ENCODE measurements around the gene TRIM28.

Gene TRIM28

DNA sequence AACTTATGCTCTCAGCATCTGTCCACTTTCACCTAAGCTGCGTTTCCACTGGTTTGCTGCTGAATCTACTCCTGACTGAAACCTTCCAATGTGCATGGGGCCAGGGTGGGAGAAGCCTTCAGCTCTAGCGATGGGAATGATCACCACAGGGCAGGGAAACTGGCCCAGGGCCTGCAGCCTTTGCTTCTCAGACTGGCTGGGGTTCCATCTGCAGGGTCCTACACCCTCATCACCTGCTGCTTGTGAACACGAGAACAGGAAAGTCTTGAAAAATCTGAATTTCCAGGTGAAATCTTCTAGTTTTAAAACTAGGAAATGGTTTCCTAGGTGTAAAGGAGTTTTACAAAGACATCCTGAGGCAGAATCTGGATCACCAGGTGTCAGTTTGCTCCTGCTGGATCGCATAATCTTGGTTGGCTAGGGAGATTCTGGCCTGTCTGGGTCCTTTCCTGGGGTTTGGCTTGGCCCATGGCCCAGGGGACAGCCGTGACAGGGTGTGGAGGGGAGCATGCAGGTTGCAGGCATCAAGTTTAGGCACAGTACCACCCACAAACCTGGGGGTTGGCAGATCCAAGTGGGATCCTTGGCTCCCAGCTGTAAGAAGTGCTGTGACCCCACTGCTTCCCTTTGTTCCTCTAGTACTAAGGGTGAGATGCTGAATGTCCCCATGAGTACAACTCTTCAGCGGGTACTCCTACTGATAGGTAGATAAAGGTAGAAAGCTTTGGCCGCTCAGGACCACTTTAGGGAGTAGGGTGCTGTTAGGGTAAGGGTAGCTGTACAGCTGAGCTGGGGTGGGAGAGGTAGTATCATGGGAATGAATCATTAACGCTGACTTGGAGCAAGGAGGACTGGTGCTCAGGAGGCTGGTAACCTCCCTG lies 16.4 kb downstream of the TRIM28 start:
- Histone ChIP-seq H3K27me3 (ENCODE audit: control insufficient read depth, insufficient read depth, low read length) (no peaks in the 10 kb centered on the region), H3K9ac (ENCODE audit: low read length) (peak overlapping the region; percentile 98), H3K9me3 (ENCODE audit: control insufficient read depth, low read depth, low read length) (no peaks in the 10 kb centered on the region), H3K4me1 (ENCODE audit: control insufficient read depth, low read depth, low read length) (peaks cover 9% of the 10 kb centered on the region), H3K27ac (ENCODE audit: low read length) (peak overlapping the region; percentile 73), H3K4me3 (ENCODE audit: low read length) (peak overlapping the region; percentile 92), H3K36me3 (ENCODE audit: control insufficient read depth, low read depth, low read length) (peaks cover 12% of the 10 kb centered on the region)

DNA sequence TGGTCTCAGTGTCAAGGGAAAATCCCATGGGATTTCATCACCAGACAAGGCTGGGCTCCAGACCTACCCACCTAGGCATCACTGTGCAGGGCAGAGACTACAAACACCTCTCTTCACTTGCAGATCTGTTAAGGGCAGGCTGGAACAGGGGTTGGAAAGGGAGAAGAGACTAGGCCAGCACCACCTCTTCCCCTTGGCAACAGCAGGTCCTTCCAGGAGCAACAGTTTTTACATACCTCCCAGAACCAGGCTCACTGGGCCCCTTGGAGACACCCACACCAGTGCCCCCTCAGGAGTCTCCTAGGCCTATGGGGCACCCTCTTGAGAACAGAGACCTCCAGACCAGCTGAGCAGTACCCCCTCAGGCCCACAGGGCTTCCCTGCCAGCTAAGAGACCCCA lies 17.1 kb downstream of the TRIM28 start:
- Histone ChIP-seq H3K4me1 (ENCODE audit: control insufficient read depth, low read depth, low read length) (peaks cover 7% of the 10 kb centered on the region), H3K9ac (ENCODE audit: low read length) (no peak overlapping the region), H3K27ac (ENCODE audit: low read length) (no peak overlapping the region), H3K9me3 (ENCODE audit: control insufficient read depth, low read depth, low read length) (no peaks in the 10 kb centered on the region), H3K36me3 (ENCODE audit: control insufficient read depth, low read depth, low read length) (peaks cover 11% of the 10 kb centered on the region), H3K27me3 (ENCODE audit: control insufficient read depth, insufficient read depth, low read length) (no peaks in the 10 kb centered on the region), H3K4me3 (ENCODE audit: low read length) (no peak overlapping the region)

DNA sequence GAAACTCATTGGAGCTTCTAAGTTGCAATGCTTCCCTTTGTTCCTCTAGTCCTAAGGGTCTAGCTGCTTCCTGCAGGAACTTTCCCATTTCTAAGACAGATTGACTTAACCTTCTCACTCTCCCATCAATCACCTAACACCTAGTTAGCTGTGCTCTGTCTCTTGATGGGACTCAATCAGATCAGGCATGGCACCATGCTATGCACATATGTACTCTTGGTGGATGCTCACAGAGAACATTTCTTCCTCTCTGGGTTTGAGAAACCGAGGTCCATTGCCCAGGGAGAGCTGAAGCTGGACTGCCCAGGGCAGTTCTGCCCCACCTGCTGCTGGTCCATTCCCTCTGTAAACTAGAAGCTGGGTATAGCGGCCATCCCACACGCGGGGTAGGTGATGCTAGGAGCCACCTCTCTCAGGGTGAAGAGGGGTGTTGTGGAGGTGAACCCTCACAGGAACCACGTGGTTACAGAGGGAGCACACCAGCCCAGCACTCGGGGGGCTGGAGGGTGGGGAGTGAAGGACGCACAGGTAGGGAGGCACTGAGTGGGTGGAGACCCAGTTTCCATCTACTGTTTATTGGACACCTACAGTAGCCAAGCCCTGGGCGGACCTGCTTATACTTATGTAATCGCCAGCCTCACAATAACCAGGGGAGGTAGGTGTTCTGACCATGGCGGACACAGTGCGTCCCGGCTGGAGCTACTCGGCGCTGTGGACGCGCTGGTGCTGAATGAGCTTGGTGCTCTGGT lies 17.7 kb downstream of the TRIM28 start:
- peaks cover 5% of the 10 kb centered on the region for H3K36me3 ChIP-seq (ENCODE audit: control insufficient read depth, low read depth, low read length)
- H3K9ac ChIP-seq (ENCODE audit: low read length), result no peak overlapping the region
- H3K4me1 ChIP-seq (ENCODE audit: control insufficient read depth, low read depth, low read length), result peaks cover 7% of the 10 kb centered on the region
- no peaks in the 10 kb centered on the region for H3K9me3 ChIP-seq (ENCODE audit: control insufficient read depth, low read depth, low read length)
- no peak overlapping the region for H3K4me3 ChIP-seq (ENCODE audit: low read length)
- H3K27ac ChIP-seq (ENCODE audit: low read length), result no peak overlapping the region
- H3K27me3 ChIP-seq (ENCODE audit: control insufficient read depth, insufficient read depth, low read length), result no peaks in the 10 kb centered on the region

DNA sequence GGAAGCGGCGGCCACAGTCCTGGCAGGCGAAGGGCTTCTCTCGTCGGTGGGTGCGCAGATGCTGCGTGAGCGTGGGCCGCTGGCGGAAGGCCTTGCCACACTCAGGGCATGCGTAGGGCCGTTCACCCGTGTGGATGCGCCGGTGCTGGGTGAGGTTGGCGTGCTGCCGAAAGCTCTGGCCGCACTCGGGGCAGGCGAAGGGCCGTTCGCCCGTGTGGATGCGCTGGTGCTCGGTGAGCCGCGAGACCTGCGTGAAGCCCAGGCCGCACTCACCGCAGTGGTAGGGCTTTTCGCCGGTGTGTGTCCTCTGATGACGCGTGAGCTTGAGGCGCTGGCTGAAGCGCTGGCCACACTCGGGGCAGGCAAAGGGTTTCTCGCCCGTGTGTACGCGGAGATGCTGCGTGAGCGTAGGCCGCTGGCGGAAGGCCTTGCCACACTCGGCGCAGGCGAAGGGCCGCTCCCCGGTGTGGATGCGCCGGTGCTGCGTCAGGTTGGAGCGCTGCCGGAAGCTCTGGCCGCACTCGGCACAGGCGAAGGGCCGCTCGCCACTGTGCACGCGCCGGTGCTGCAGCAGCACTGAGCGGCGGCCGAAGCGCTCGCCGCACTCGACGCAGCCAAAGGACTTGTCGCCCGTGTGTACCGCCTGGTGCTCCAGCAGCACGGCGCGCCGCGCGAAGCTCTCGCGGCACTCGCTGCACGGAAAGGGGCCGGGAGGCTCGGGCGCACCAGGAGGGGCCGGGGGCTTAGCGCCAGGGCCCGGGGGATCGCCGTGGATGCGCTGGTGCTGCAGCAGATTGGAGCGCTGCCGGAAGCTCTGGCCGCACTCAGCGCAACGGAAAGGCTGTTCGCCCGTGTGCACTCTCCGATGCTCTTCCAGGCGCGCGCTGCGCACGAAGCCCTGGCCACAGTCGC lies 18.5 kb downstream of the TRIM28 start:
- no peak overlapping the region for H3K27ac ChIP-seq (ENCODE audit: low read length)
- H3K9ac ChIP-seq (ENCODE audit: low read length), result no peak overlapping the region
- H3K4me3 ChIP-seq (ENCODE audit: low read length), result no peak overlapping the region

DNA sequence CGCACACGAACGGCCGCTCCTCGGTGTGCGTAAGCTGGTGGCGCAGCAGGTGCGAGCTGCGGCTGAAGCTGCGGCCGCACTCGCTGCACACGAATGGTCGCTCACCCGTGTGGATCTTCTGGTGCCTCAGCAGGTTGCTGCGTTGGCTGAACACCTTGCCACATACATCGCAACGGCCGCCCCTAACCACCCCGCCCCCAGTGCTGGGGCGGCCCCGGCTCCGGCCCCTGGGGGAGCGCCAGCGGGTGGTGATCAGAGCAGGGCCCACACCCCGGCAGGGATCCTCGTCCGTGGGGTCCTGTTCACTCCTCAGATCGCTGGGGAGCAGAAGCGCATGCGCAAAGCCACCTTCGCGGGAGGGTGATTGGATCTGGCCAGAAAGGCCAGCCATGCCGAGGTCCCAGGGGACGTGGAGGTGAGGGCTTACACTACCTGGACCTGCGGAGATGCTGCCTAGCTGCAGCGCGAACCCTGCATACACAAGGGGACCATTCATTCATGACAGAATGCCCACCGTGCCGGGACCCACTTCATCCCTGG lies 19.2 kb downstream of the TRIM28 start:
- Histone ChIP-seq H3K9me3 (ENCODE audit: control insufficient read depth, low read depth, low read length) (no peaks in the 10 kb centered on the region), H3K4me3 (ENCODE audit: low read length) (no peak overlapping the region), H3K27ac (ENCODE audit: low read length) (no peak overlapping the region), H3K4me1 (ENCODE audit: control insufficient read depth, low read depth, low read length) (peaks cover 7% of the 10 kb centered on the region), H3K9ac (ENCODE audit: low read length) (no peak overlapping the region), H3K27me3 (ENCODE audit: control insufficient read depth, insufficient read depth, low read length) (no peaks in the 10 kb centered on the region), H3K36me3 (ENCODE audit: control insufficient read depth, low read depth, low read length) (no peaks in the 10 kb centered on the region)

More for the DNA sequence above, 18.5 kb downstream of the TRIM28 start:
- no peaks in the 10 kb centered on the region for H3K9me3 ChIP-seq (ENCODE audit: control insufficient read depth, low read depth, low read length)
- H3K4me1 ChIP-seq (ENCODE audit: control insufficient read depth, low read depth, low read length), result peaks cover 7% of the 10 kb centered on the region
- no peaks in the 10 kb centered on the region for H3K36me3 ChIP-seq (ENCODE audit: control insufficient read depth, low read depth, low read length)
- H3K27me3 ChIP-seq (ENCODE audit: control insufficient read depth, insufficient read depth, low read length), result no peaks in the 10 kb centered on the region

DNA sequence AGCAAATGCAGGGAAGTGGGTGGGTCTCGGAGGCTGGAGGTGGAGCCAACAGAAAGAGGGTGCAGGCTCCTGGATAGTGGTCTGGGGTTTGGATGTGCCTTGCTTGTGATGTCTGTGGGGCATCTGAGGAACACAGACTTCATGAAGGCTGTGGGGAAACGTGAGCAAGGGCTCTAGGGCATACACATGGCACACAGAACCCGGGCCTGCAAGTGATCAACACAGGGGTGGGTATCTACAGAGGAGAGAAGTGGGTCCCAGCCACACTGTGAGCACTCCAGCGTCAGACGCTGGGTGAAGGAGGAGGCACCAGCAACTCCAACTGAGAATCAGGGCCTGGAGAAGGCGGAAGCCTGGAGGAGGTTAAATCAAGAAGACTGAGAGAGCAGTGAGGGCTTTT lies 20.0 kb downstream of the TRIM28 start:
- H3K4me1 ChIP-seq (ENCODE audit: control insufficient read depth, low read depth, low read length), result peaks cover 7% of the 10 kb centered on the region
- H3K4me3 ChIP-seq (ENCODE audit: low read length), result no peak overlapping the region
- no peak overlapping the region for H3K9ac ChIP-seq (ENCODE audit: low read length)
- H3K27me3 ChIP-seq (ENCODE audit: control insufficient read depth, insufficient read depth, low read length), result no peaks in the 10 kb centered on the region
- no peaks in the 10 kb centered on the region for H3K36me3 ChIP-seq (ENCODE audit: control insufficient read depth, low read depth, low read length)
- H3K27ac ChIP-seq (ENCODE audit: low read length), result no peak overlapping the region
- no peaks in the 10 kb centered on the region for H3K9me3 ChIP-seq (ENCODE audit: control insufficient read depth, low read depth, low read length)

DNA sequence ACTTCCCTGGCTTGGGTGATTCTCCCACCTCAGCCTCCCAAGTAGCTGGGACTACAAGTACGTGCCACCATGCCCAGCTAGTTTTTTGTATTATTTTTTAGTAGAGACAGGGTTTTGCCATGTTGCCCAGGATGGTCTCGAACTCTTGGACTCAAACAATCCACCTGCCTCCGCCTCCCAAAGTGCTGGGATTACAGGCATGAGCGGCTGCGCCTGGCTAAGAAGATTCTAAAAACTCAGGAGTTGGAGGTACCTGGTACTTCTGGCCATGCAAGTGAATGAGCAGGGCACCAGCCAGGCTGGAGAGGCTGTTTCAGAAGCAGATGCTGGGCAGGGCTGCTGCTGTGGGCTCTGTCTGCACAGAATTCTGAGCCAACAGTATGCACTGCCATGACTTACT lies 23.1 kb downstream of the TRIM28 start:
- no peak overlapping the region for H3K4me3 ChIP-seq (ENCODE audit: low read length)
- H3K9me3 ChIP-seq (ENCODE audit: control insufficient read depth, low read depth, low read length), result no peaks in the 10 kb centered on the region
- H3K36me3 ChIP-seq (ENCODE audit: control insufficient read depth, low read depth, low read length), result peaks cover 7% of the 10 kb centered on the region
- H3K9ac ChIP-seq (ENCODE audit: low read length), result no peak overlapping the region
- H3K4me1 ChIP-seq (ENCODE audit: control insufficient read depth, low read depth, low read length), result no peaks in the 10 kb centered on the region
- H3K27me3 ChIP-seq (ENCODE audit: control insufficient read depth, insufficient read depth, low read length), result no peaks in the 10 kb centered on the region
- no peak overlapping the region for H3K27ac ChIP-seq (ENCODE audit: low read length)

DNA sequence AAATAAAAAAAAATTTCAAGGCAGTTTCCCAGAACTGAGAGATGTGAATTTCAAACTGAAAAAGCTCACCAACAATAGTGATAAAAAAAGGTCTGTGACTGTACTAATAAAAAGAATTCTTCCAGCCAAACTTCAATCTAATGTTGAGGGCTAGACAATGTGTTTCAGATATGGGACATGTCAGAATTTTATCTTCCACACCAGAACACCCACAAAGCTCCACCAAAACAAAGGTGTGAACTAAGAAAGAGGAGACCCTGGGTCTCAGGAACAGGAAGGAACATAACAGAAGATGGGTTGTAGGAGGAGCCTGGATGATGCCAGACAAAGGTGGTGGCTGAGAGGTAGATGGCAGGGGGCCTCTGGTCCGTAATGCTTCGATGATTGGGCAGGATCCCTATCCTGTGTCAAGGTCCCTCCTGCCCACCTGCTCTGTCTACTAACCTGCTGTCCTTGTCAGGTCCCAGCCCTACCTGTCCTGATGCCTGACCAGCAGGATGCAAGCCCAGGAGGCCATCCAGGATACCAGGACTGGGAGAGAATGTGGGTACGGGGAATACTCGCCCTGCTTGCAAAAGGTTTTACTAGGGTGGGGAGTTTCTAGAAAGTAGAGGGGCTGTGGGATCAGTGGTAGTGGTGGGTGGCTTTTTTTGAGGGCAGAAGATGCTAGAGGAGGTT lies 24.7 kb downstream of the TRIM28 start:
- H3K4me1 ChIP-seq (ENCODE audit: control insufficient read depth, low read depth, low read length), result peaks cover under 1% of the 10 kb centered on the region
- H3K36me3 ChIP-seq (ENCODE audit: control insufficient read depth, low read depth, low read length), result peaks cover 7% of the 10 kb centered on the region
- H3K4me3 ChIP-seq (ENCODE audit: low read length), result no peak overlapping the region
- H3K27me3 ChIP-seq (ENCODE audit: control insufficient read depth, insufficient read depth, low read length), result no peaks in the 10 kb centered on the region
- H3K9ac ChIP-seq (ENCODE audit: low read length), result no peak overlapping the region
- no peaks in the 10 kb centered on the region for H3K9me3 ChIP-seq (ENCODE audit: control insufficient read depth, low read depth, low read length)
- H3K27ac ChIP-seq (ENCODE audit: low read length), result no peak overlapping the region

DNA sequence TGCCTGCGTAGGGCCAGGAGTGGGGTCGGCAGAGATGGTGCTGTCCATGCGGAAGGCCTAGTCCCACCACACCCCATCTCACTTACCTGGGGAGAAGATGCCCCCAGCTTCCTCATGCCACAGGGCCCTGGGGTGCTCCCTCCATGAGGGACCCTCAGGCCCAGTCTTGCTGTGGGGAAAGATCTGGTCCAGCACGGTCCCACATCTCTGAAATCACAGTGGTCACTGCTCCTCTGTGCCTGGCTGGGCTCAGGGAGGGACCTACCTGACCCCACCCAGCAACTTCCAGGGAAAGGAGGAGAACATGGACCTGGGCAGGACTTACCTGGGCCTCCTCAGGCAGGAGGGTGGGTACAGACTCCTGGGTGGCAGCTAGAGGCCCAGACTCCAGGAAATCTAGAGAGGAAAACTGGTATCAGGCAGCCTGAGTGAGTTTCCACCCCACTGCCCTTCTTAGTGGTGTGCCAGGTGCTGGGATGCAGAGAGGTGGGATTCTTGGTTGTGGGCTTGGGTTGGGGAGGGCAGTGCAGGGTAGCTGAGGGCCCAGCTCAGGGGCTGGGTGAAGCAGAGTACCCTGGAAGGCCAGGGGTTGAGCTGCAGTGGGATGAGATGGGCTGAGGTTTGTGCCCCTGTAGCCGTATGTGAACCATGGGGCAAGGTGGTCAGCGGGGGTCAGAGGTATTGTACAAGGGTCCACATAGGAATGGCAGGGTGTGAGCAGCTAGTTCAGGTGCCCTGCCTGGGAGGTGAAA lies 25.5 kb downstream of the TRIM28 start:
- Histone ChIP-seq H3K27ac (ENCODE audit: low read length) (no peak overlapping the region), H3K36me3 (ENCODE audit: control insufficient read depth, low read depth, low read length) (peaks cover 7% of the 10 kb centered on the region), H3K27me3 (ENCODE audit: control insufficient read depth, insufficient read depth, low read length) (no peaks in the 10 kb centered on the region), H3K9me3 (ENCODE audit: control insufficient read depth, low read depth, low read length) (no peaks in the 10 kb centered on the region), H3K9ac (ENCODE audit: low read length) (no peak overlapping the region), H3K4me1 (ENCODE audit: control insufficient read depth, low read depth, low read length) (peaks cover 6% of the 10 kb centered on the region), H3K4me3 (ENCODE audit: low read length) (no peak overlapping the region)

DNA sequence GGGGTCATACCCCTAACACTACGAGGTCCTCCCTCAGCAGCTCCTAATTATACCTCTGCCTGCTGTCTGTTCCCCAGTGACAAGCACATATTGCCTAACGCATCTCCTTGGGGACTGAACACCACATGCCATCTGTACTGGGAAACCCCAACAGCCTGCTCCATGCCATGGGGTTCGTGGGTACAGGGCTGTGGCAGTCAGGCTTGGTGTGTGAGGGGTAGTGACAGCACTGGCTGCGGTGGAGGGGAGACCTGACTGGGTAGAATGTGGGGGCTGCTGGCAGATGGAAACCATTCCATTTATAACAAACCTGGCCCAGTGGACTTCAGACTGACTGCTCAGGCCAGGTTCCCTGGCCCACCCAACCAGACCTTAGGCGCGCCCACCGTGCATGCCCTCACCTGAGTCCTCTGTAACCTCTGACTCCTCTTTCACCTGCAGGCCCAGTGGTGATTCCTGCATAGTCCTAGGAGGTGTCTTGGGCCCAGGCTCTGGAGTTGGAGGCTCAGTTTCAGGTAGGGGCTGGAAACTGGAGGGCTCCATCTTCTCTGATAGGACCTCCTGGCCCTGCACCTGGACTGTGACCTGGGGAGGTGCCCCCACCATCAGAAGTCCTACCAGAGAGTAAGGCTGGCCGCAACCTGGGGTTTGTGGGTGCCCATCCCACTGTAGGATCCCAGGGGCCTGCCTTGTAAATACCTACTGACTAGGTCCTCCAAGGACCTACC lies 26.2 kb downstream of the TRIM28 start:
- H3K4me3 ChIP-seq (ENCODE audit: low read length), result no peak overlapping the region
- no peak overlapping the region for H3K27ac ChIP-seq (ENCODE audit: low read length)
- H3K4me1 ChIP-seq (ENCODE audit: control insufficient read depth, low read depth, low read length), result peaks cover 6% of the 10 kb centered on the region
- H3K9me3 ChIP-seq (ENCODE audit: control insufficient read depth, low read depth, low read length), result no peaks in the 10 kb centered on the region
- no peak overlapping the region for H3K9ac ChIP-seq (ENCODE audit: low read length)
- no peaks in the 10 kb centered on the region for H3K27me3 ChIP-seq (ENCODE audit: control insufficient read depth, insufficient read depth, low read length)
- H3K36me3 ChIP-seq (ENCODE audit: control insufficient read depth, low read depth, low read length), result peaks cover 7% of the 10 kb centered on the region
